ENCODE data around the gene ITGAE.

DNA sequence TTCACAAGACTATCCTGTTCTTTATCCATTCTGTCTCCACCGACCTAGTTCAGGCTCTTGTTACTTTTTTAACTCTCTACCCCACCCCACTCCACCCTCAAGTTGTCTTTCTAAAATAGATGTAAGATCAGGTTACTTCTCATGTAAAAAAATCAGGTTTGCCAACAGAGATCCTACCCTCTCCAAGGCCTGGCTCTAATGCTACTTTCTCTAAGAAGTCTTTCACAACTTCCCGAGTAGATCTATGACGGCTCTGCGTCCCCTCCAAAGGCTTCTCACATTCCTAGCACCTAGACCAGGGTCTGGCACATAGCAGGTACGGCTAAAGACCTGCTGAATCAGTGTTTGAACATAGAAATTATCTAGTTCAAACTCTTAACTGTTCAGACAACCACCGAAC is 14.1 kb upstream of the ITGAE start:
- TF ChIP-seq, protein P1, sequence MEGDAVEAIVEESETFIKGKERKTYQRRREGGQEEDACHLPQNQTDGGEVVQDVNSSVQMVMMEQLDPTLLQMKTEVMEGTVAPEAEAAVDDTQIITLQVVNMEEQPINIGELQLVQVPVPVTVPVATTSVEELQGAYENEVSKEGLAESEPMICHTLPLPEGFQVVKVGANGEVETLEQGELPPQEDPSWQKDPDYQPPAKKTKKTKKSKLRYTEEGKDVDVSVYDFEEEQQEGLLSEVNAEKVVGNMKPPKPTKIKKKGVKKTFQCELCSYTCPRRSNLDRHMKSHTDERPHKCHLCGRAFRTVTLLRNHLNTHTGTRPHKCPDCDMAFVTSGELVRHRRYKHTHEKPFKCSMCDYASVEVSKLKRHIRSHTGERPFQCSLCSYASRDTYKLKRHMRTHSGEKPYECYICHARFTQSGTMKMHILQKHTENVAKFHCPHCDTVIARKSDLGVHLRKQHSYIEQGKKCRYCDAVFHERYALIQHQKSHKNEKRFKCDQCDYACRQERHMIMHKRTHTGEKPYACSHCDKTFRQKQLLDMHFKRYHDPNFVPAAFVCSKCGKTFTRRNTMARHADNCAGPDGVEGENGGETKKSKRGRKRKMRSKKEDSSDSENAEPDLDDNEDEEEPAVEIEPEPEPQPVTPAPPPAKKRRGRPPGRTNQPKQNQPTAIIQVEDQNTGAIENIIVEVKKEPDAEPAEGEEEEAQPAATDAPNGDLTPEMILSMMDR (IDR thresholded peaks at IDR 0.05) = no peak
- TF ChIP-seq RAD21 (conservative IDR thresholded peaks at IDR 0.05 in 1 of 2, IDR thresholded peaks at IDR 0.05 in 1 of 2) (no peak), PBX3 (IDR thresholded peaks at IDR 0.05) (no peak), CHD2 (IDR thresholded peaks at IDR 0.05; ENCODE audit: low read length, partially characterized antibody) (no peak), EHMT2 (IDR thresholded peaks at IDR 0.05; ENCODE audit: low read depth) (no peak), FOXS1 (CRISPR knock-in tag; IDR thresholded peaks at IDR 0.05) (no peak), PHF8 (IDR thresholded peaks at IDR 0.05; ENCODE audit: borderline replicate concordance, low read depth) (no peak)

All from A549 (cell line).